Keratinocyte (primary cell): ENCODE data around the gene LRRC39. TPM values are rescaled to one million over a fixed set of nuclear protein-coding genes. Genes with fewer than 3 reads are reported as not detected.

Source experiments
- DNase-seq: peaks from one replicate; pipeline ENCODE4 v3.0.0-alpha.2; 2011; ENCODE audit warnings: low read depth, missing footprints, low spot score
- FAIRE-seq: peaks from 2 replicates; lab custom pipeline; 2011; peaks lifted over from hg19 to GRCh38; lab: Jason Lieb, UNC
- H2AFZ ChIP-seq: 2 replicates; pipeline ENCODE4 v1.6.0; 2012; ENCODE audit warnings: low read length, control low read depth, inconsistent platforms; ENCODE audit not compliant: control insufficient read depth
- H3K27ac ChIP-seq: 2 replicates; pipeline ENCODE4 v1.5.1; 2011; ENCODE audit warnings: low read length; ENCODE audit not compliant: control insufficient read depth, insufficient read depth
- H3K27me3 ChIP-seq: 3 replicates; pipeline ENCODE4 v1.6.0; 2011; ENCODE audit warnings: low read length; ENCODE audit not compliant: control insufficient read depth, insufficient read depth; ENCODE audit errors: extremely low read depth
- H3K36me3 ChIP-seq, 2 experiments: 2 replicates in 1 of 2; 3 replicates in 1 of 2; pipeline ENCODE4 v1.5.1; 2011; ENCODE audit warnings: low read length in 2 of 2, mild to moderate bottlenecking in 1 of 2; ENCODE audit not compliant: control insufficient read depth in 2 of 2, insufficient read depth in 2 of 2; ENCODE audit errors: extremely low read depth in 1 of 2
- H3K4me1 ChIP-seq: 3 replicates; pipeline ENCODE4 v1.5.1; 2011; ENCODE audit warnings: low read length; ENCODE audit not compliant: control insufficient read depth, insufficient read depth; ENCODE audit errors: extremely low read depth
- H3K4me2 ChIP-seq: 3 replicates; pipeline ENCODE4 v1.6.0; 2011; ENCODE audit warnings: low read depth, low read length; ENCODE audit not compliant: control insufficient read depth, insufficient read depth; ENCODE audit errors: extremely low read depth
- H3K4me3 ChIP-seq, 3 experiments: fragments of 200-600 bp in 1 of 3; sonication (generic) in 1 of 3; 2 replicates in 2 of 3; 3 replicates in 1 of 3; pipeline ENCODE4 v1.5.1; 2011 to 2016; ENCODE audit warnings: low read length in 3 of 3, mild to moderate bottlenecking in 3 of 3, control low read depth in 2 of 3, inconsistent platforms in 1 of 3, low read depth in 1 of 3, mixed read lengths in 1 of 3, mixed run types in 1 of 3, moderate library complexity in 1 of 3; ENCODE audit not compliant: control insufficient read depth in 2 of 3, insufficient read depth in 2 of 3; ENCODE audit errors: extremely low read depth in 1 of 3
- H3K79me2 ChIP-seq: 2 replicates; pipeline ENCODE4 v1.6.0; 2012; ENCODE audit warnings: low read length; ENCODE audit not compliant: control insufficient read depth, insufficient read depth
- H3K9ac ChIP-seq: 3 replicates; pipeline ENCODE4 v1.6.0; 2011; ENCODE audit warnings: low read length; ENCODE audit not compliant: control insufficient read depth, insufficient read depth; ENCODE audit errors: extremely low read depth
- H3K9me1 ChIP-seq: 3 replicates; pipeline ENCODE4 v1.6.0; 2011; ENCODE audit warnings: low read length; ENCODE audit not compliant: control insufficient read depth, insufficient read depth; ENCODE audit errors: extremely low read depth
- H3K9me3 ChIP-seq: 2 replicates; pipeline ENCODE4 v1.5.1; 2012; ENCODE audit warnings: low read depth, low read length; ENCODE audit not compliant: control insufficient read depth
- H4K20me1 ChIP-seq: 3 replicates; pipeline ENCODE4 v1.6.0; 2011; ENCODE audit warnings: low read length; ENCODE audit not compliant: control insufficient read depth, insufficient read depth; ENCODE audit errors: extremely low read depth
- CTCF ChIP-seq, 3 experiments: IDR thresholded peaks in 1 of 3; conservative IDR thresholded peaks in 1 of 3; optimal IDR thresholded peaks in 1 of 3; 2 replicates in 2 of 3; 3 replicates in 1 of 3; pipeline versions ENCODE3 to v1.5.1; 2011; ENCODE audit warnings: low read length in 3 of 3, mild to moderate bottlenecking in 3 of 3, moderate library complexity in 2 of 3, control low read depth in 1 of 3, inconsistent platforms in 1 of 3; ENCODE audit not compliant: insufficient read depth in 2 of 3; ENCODE audit errors: extremely low read depth in 1 of 3
- EZH2 ChIP-seq: IDR thresholded peaks from one replicate; pipeline ENCODE4 v1.6.1; 2012; ENCODE audit warnings: inconsistent platforms, mild to moderate bottlenecking, low read length, moderate library complexity
- dilution Hi-C: fragments of 300-500 bp; cut with MboI; formaldehyde crosslinking; loops from one replicate; pipeline ENCODE4 v1.7.0; 2020; ENCODE audit warnings: low sequenced_read_pairs; ENCODE audit not compliant: extremely low pct_ligation_motif_present
- polyA plus RNA-seq, 5 experiments: library from polyadenylated mRNA; depleted of rRNA in 3 of 5; stranded (reverse) in 3 of 5; stranded (forward) in 1 of 5; unstranded in 1 of 5; fragments of >200 nt; gene quantifications; 1 replicate in 1 of 5; 2 replicates in 3 of 5; 3 replicates in 1 of 5; pipeline versions ENCODE4 v1.2.1 to v1.2.3, GENCODE V29; 2011 to 2012; ENCODE audit warnings: missing spikeins in 2 of 5, low read depth in 1 of 5, low replicate concordance in 1 of 5

LRRC39 gene
- polyA plus RNA-seq, 1 donor (not counting 4 experiments of a cell fraction or from before 2014, with no cell fraction given), result 0.88 TPM

GRCh38 chr1:100127226-100127625 is 50.8 kb downstream of the LRRC39 start:
- Histone ChIP-seq H3K4me3 (no peak overlapping the region), H3K79me2 (peaks cover 51% of the 10 kb centered on the region), H3K4me2 (no peak overlapping the region), H4K20me1 (no peaks in the 10 kb centered on the region), H3K9me1 (no peaks in the 10 kb centered on the region), H3K27ac (no peak overlapping the region), H2AFZ (no peak overlapping the region), H3K9me3 (no peaks in the 10 kb centered on the region), H3K36me3 (no peaks in the 10 kb centered on the region), H3K9ac (no peak overlapping the region), H3K27me3 (no peaks in the 10 kb centered on the region), H3K4me1 (peaks cover 8% of the 10 kb centered on the region)
- dilution Hi-C loops, result no loop called here
- TF ChIP-seq EZH2 (no peak), CTCF (optimal IDR thresholded peaks at IDR 0.05 in 1 of 3, IDR thresholded peaks at IDR 0.05 in 1 of 3, conservative IDR thresholded peaks at IDR 0.05 in 1 of 3; ENCODE audit: extremely low read depth in 1 of 3, insufficient read depth in 2 of 3, low read length in 3 of 3) (no peak)
- no peak for FAIRE-seq
- no peak for DNase-seq

- Histone ChIP-seq H3K4me2 (no peak overlapping the region), H4K20me1 (no peaks in the 10 kb centered on the region), H3K4me3 (no peak overlapping the region), H2AFZ (no peak overlapping the region), H3K9ac (no peak overlapping the region), H3K27me3 (no peaks in the 10 kb centered on the region), H3K27ac (no peak overlapping the region), H3K4me1 (no peaks in the 10 kb centered on the region), H3K79me2 (peaks cover 7% of the 10 kb centered on the region), H3K9me1 (no peaks in the 10 kb centered on the region), H3K9me3 (no peaks in the 10 kb centered on the region), H3K36me3 (peaks cover 2 to 6% of the 10 kb centered on the region in 2 experiments)
- FAIRE-seq (no peak), DNase-seq (no peak)
- TF ChIP-seq CTCF (optimal IDR thresholded peaks at IDR 0.05 in 1 of 3, IDR thresholded peaks at IDR 0.05 in 1 of 3, conservative IDR thresholded peaks at IDR 0.05 in 1 of 3; ENCODE audit: extremely low read depth in 1 of 3, insufficient read depth in 2 of 3, low read length in 3 of 3) (no peak), EZH2 (no peak)
- dilution Hi-C loops, result no loop called here
Observed at GRCh38 chr1:100122177-100122576, 55.9 kb downstream of the LRRC39 start.
